Subcutaneous abdominal adipose tissue (tissue), 5 donors: ENCODE data around the gene CD247.

Experiments used
- H3K27ac ChIP-seq: one replicate; pipeline ENCODE4 v1.7.0; 2013; ENCODE audit warnings: low read depth, mild to moderate bottlenecking, inconsistent platforms, low read length, moderate library complexity
- H3K27me3 ChIP-seq, 5 donors: one replicate each; pipeline ENCODE4 v1.7.0; 2013; ENCODE audit warnings: low read length in 5 of 5, inconsistent platforms in 1 of 5; ENCODE audit not compliant: control insufficient read depth in 5 of 5, insufficient read depth in 4 of 5
- H3K36me3 ChIP-seq, 5 donors: one replicate each; pipeline ENCODE4 v1.7.0; 2013; ENCODE audit warnings: low read length in 5 of 5; ENCODE audit not compliant: control insufficient read depth in 5 of 5, insufficient read depth in 5 of 5
- H3K4me1 ChIP-seq, 5 donors: one replicate each; pipeline ENCODE4 v1.7.0; 2013; ENCODE audit warnings: low read length in 5 of 5, mild to moderate bottlenecking in 3 of 5, moderate library complexity in 1 of 5; ENCODE audit not compliant: control insufficient read depth in 5 of 5, insufficient read depth in 5 of 5
- H3K4me3 ChIP-seq, 5 donors: one replicate each; pipeline ENCODE4 v1.7.0; 2013; ENCODE audit warnings: low read length in 5 of 5, low read depth in 1 of 5
- H3K9ac ChIP-seq, 5 donors: one replicate each; pipeline ENCODE4 v1.7.0; 2013; ENCODE audit warnings: low read length in 5 of 5, mild to moderate bottlenecking in 4 of 5, moderate library complexity in 3 of 5
- H3K9me3 ChIP-seq, 5 donors: one replicate each; pipeline ENCODE4 v1.7.0; 2013; ENCODE audit warnings: low read length in 5 of 5; ENCODE audit not compliant: control insufficient read depth in 5 of 5
- donor health status: healthy.
- donor health status: healthy.
- donor health status: healthy.
- donor health status: healthy.
- donor health status: healthy.

The CD247 gene

GRCh38 chr1:167542109-167543032, 24.0 kb upstream of the CD247 start:
- Histone ChIP-seq H3K4me1 (peaks cover 0 to 7% (median 3%) of the 10 kb centered on the region in 5 donors), H3K9ac (no peak overlapping the region), H3K4me3 (no peak overlapping the region), H3K27ac (no peak overlapping the region), H3K9me3 (no peaks in the 10 kb centered on the region), H3K36me3 (peaks cover 8 to 43% (median 29%) of the 10 kb centered on the region in 5 donors), H3K27me3 (no peaks in the 10 kb centered on the region)

- Histone ChIP-seq H3K9me3 (no peaks in the 10 kb centered on the region), H3K4me3 (no peak overlapping the region), H3K27me3 (no peaks in the 10 kb centered on the region), H3K4me1 (peaks cover 0 to 7% (median 3%) of the 10 kb centered on the region in 5 donors), H3K27ac (no peak overlapping the region), H3K36me3 (peaks cover 3 to 37% (median 21%) of the 10 kb centered on the region in 5 donors), H3K9ac (no peak overlapping the region)
Observed at GRCh38 chr1:167541610-167542009, 23.3 kb upstream of the CD247 start.

GRCh38 chr1:167541003-167541402, 22.7 kb upstream of the CD247 start:
- Histone ChIP-seq H3K36me3 (peaks cover 2 to 36% (median 18%) of the 10 kb centered on the region in 5 donors), H3K27me3 (no peaks in the 10 kb centered on the region), H3K9me3 (no peaks in the 10 kb centered on the region), H3K27ac (no peak overlapping the region), H3K4me3 (no peak overlapping the region), H3K9ac (no peak overlapping the region), H3K4me1 (peaks cover 0 to 7% (median 3%) of the 10 kb centered on the region in 5 donors)

- Histone ChIP-seq H3K9me3 (no peaks in the 10 kb centered on the region), H3K36me3 (peaks cover 0 to 15% (median 5%) of the 10 kb centered on the region in 5 donors), H3K27me3 (no peaks in the 10 kb centered on the region), H3K4me1 (peaks cover 0 to 3% (median 0%) of the 10 kb centered on the region in 5 donors), H3K9ac (no peak overlapping the region), H3K4me3 (no peak overlapping the region), H3K27ac (no peak overlapping the region)
Observed at GRCh38 chr1:167538657-167539056, 20.3 kb upstream of the CD247 start.

- Histone ChIP-seq H3K27ac (no peak overlapping the region), H3K9ac (no peak overlapping the region), H3K9me3 (no peaks in the 10 kb centered on the region), H3K27me3 (no peaks in the 10 kb centered on the region), H3K4me3 (no peak overlapping the region), H3K4me1 (no peaks in the 10 kb centered on the region), H3K36me3 (no peaks in the 10 kb centered on the region)
Observed at GRCh38 chr1:167533851-167534300, 15.5 kb upstream of the CD247 start.

- H3K27ac ChIP-seq = no peak overlapping the region
- no peak overlapping the region for H3K9ac ChIP-seq
Observed at GRCh38 chr1:167532964-167533824, 14.9 kb upstream of the CD247 start.

GRCh38 chr1:167532375-167532774, 14.0 kb upstream of the CD247 start:
- H3K9ac ChIP-seq = no peak overlapping the region
- H3K27me3 ChIP-seq = no peaks in the 10 kb centered on the region
- H3K4me1 ChIP-seq = no peaks in the 10 kb centered on the region
- H3K4me3 ChIP-seq = no peak overlapping the region
- no peaks in the 10 kb centered on the region for H3K36me3 ChIP-seq
- no peak overlapping the region for H3K27ac ChIP-seq
- H3K9me3 ChIP-seq = no peaks in the 10 kb centered on the region

More at GRCh38 chr1:167532964-167533824, 14.9 kb upstream of the CD247 start:
- Histone ChIP-seq H3K9me3 (no peaks in the 10 kb centered on the region), H3K36me3 (no peaks in the 10 kb centered on the region), H3K4me1 (no peaks in the 10 kb centered on the region), H3K4me3 (no peak overlapping the region), H3K27me3 (no peaks in the 10 kb centered on the region)

GRCh38 chr1:167529829-167530474, 11.6 kb upstream of the CD247 start:
- H3K27ac ChIP-seq = no peak overlapping the region
- H3K9me3 ChIP-seq = no peaks in the 10 kb centered on the region
- H3K9ac ChIP-seq = no peak overlapping the region
- no peaks in the 10 kb centered on the region for H3K27me3 ChIP-seq
- no peaks in the 10 kb centered on the region for H3K4me1 ChIP-seq
- no peaks in the 10 kb centered on the region for H3K36me3 ChIP-seq
- H3K4me3 ChIP-seq = no peak overlapping the region

- H3K4me1 ChIP-seq = no peaks in the 10 kb centered on the region
- no peak overlapping the region for H3K27ac ChIP-seq
- no peaks in the 10 kb centered on the region for H3K36me3 ChIP-seq
- peaks cover 0 to 5% (median 0%) of the 10 kb centered on the region in 5 donors for H3K9me3 ChIP-seq
- H3K27me3 ChIP-seq = no peaks in the 10 kb centered on the region
- no peak overlapping the region for H3K4me3 ChIP-seq
- H3K9ac ChIP-seq = no peak overlapping the region
Observed at GRCh38 chr1:167528057-167528728, 9.9 kb upstream of the CD247 start.
